NCI-H2107 treated with DMSO at 0.1 percent for 48 hours (cell line): Measurements from ENCODE around the gene NACA.

Source experiments
- DNase-seq: peaks from one replicate; lab custom pipeline; 2025; ENCODE audit not compliant: unreplicated experiment; lab: John Stamatoyannopoulos, UW

The NACA gene

GRCh38 chr12:56688129-56688845 is 36.8 kb downstream of the NACA start, which contains the start of gene PTGES3:
PTGES3 (minus strand) TSS chr12:56688284; CDS start chr12:56687999, 285 bp downstream.
- peak; percentile 99 for DNase-seq

GRCh38 chr12:56687223-56688128 is 37.6 kb downstream of the NACA start:
- DNase-seq, result peak; percentile 44

- DNase-seq, result peak; percentile 19
These were observed 40.2 kb downstream of the NACA start for GRCh38 chr12:56684745-56685359.

- DNase-seq, result no peak
These were observed 42.8 kb downstream of the NACA start for GRCh38 chr12:56682323-56682722.

- no peak for DNase-seq
These were observed 45.1 kb downstream of the NACA start for GRCh38 chr12:56679883-56680575.

- no peak for DNase-seq
These were observed 46.2 kb downstream of the NACA start for GRCh38 chr12:56678852-56679251.

- DNase-seq, result no peak
These were observed 47.4 kb downstream of the NACA start for GRCh38 chr12:56677680-56678079.

- DNase-seq, result no peak
These were observed 48.1 kb downstream of the NACA start for GRCh38 chr12:56676851-56677580.

GRCh38 chr12:56671608-56672007 is 53.5 kb downstream of the NACA start:
- DNase-seq, result no peak

GRCh38 chr12:56670836-56671235 is 54.3 kb downstream of the NACA start:
- DNase-seq, result no peak

- DNase-seq, result no peak
These were observed 57.0 kb downstream of the NACA start for GRCh38 chr12:56668197-56668457.
